Renal pelvis (tissue), 4 donors: ENCODE results near the gene TRIM2. TPM values are rescaled to one million over a fixed set of nuclear protein-coding genes. Genes with fewer than 3 reads are reported as not detected.
"Not testable (repeated sequence)": the region's sequence is repeated elsewhere in the genome, so short reads cannot be mapped to it uniquely, and the experiment has no call there.

ENCODE experiments used
- DNase-seq: peaks from one replicate; pipeline ENCODE4 v3.0.0-alpha.2; 2013
- polyA plus RNA-seq, 3 donors: library from polyadenylated mRNA; unstranded; fragments of 120-200 nt; gene quantifications; one replicate each; pipeline ENCODE4 v1.2.1, GENCODE V29; 2013; ENCODE audit not compliant: insufficient read length in 3 of 3

The TRIM2 gene
- polyA plus RNA-seq, 3 donors = 67.8 to 85.8 (median 80.7) TPM

DNA sequence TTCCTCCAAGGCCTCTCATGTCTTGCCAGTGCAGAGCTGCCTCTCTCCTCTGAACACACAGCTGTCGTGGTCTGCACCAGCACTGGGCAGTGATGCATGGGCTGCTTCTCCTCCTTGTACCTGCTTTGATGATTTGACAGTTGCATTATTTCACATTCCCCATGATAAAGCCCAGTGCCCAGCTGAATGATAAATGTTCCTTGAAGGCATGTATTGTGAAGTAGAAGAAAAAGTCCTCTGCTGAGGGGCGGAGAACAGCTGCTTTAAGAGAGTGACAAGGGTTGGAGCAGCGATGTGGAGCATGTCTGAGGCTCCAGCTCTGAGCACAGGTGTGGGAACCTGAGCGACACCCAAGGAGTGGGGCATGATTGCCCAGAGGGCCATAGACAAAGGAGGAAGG is 21.1 kb upstream of the TRIM2 start:
- no peak for DNase-seq

- DNase-seq = no peak
Observed at GRCh38 chr4:153185331-153185852, 18.9 kb upstream of the TRIM2 start.

GRCh38 chr4:153186046-153186728 is 18.1 kb upstream of the TRIM2 start:
- no peak for DNase-seq

DNA sequence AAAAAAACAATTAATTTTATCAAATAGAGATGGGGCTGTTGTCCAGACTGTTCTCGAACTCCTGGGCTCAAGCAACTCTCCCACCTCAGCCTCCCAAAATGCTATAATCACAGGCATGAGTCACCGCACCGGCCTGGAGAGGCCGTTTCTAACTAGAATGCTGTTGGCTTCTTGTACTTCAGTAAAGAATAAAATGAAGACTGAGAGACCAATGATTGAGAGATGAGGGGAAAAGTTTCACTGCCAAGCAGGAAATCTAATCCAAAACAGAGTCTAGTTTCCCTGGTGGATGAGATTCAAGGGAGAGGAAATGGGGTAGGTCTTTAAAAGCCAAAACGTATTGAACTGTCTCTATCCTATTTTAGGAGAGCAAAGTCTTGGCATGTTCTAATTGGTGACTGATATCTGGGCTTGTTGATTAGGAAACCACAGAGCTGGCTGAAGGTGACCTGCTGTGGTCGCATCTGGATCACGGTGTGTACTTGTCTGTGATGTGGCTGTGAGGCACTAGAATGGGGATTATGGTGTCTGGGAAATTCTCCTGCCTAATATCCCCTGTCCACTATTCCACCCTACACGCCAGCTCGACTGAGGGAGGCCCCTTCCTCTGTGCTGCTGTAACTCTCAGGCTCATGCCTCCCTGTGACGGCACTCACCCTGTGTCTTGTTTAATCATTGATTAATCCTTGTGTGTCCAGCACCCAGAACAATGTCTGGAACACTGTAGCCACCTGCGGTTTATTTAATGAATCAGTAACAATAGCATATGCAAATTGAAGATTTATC is 15.0 kb upstream of the TRIM2 start:
- DNase-seq = no peak

DNA sequence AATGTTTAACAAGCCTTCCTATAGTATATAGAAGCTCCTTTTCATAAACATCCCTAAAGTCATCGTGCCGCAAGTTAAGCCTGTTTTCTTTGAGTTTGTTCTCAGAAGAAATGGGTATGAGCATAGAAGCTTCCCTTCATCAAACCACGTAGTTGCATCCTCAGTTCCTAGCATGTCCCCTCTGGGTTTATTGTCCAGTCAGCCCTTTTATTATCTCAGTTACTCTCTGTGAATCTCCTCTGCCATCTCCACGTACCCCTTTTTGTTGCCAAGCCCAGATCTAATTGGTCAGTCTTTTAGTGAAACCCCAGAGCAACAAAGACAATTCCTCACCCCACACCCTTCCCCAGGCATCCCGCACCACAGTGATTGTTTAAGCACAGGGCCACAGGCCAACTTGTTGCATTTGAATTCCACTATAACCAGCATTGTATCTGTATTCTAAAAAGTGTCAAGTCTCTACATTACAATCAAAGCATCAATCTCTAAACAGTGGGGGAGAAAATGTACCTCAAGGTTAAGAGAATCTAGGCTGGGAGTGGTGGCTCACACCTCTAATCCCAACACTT is 12.4 kb upstream of the TRIM2 start:
- no peak for DNase-seq

- no peak for DNase-seq
Observed at GRCh38 chr4:153197301-153197700, 6.9 kb upstream of the TRIM2 start.

DNA sequence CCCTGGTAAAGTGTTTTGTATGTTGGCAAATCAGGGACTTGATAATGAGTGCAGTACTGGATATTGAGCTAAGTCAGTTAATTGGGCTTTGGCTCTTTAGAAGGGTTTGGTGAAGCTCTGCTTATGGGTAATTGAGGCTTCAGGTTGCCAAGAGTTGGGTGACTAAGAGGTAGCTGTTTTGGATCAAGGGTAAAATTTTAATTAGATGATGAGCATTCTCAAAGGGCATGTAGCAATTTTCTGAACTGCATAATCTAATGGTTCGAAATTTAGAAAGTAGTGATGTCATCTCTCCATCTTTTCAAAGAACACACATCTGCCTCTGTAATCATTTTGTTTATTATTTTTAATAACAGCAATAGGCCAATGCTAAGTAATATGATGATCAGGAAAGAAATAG is 5.5 kb upstream of the TRIM2 start:
- no peak for DNase-seq

- DNase-seq = not testable (repeated sequence)
Observed at GRCh38 chr4:153203746-153204145, 497 bp upstream of the TRIM2 start.

DNA sequence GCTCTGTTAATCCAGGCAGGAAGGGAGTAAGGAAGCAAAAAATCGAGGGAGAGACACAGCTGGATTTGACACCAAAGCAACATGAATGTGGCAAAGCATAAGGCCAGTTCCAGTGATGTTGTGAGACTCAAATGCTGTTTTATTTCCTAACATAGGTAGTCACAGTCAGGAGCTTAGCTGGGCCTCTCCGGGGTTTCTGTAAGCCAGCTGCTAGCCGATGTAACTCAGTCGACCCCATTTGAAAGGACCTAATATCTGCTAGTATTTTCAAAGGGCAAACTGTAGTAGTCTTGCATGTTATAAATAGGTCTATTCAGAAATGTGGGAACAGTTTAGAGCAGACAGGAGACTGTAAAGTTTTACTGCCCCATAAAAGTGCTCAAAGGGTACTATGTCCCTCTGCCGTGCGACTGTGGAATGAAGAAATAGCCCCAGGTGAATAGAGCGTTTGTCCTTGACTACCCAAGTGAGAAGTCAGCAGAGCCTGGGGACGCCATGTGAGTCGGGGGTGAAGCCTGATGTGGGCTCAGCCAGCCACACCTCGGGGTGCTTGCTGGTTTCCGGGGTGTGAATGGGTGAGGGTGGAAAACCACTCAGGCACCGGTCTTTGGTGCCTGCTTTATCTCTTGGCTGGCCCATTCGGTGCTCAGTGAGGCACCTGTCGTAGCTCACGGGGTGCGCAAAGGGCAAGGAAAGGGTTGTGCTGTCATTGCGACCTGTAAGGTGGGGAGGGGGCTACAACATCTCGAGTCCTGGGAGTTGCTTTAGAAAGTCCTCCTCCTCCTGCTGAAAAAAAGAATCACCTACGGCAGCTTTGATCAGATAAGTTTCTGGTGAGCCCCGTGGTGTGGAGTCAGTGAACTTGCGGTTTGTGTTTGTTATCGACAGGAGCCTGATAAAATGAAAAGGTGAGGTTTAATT is 745 bp downstream of the TRIM2 start:
- peak; percentile 71 for DNase-seq

DNA sequence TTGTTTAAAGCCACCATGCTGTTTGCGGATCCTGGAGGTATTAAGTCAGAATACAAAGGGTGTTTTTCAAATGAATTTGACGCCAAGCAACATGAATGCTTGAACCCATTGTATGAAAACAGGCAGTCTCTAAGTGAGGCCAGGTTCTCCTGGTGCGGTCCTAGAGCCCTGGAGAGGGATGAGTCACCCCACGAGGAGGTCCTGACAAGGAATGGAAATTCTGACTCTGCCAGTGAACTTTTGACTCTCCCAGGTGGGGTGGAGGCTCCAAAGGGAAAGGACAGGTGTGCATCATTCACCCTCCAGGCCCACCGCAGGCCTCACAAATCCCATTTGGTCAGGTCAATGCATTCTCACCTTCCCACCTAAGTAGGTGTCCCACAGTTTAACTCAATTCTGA is 1.5 kb downstream of the TRIM2 start:
- DNase-seq = no peak

GRCh38 chr4:153206534-153206933 is 2.3 kb downstream of the TRIM2 start:
- no peak for DNase-seq

DNA sequence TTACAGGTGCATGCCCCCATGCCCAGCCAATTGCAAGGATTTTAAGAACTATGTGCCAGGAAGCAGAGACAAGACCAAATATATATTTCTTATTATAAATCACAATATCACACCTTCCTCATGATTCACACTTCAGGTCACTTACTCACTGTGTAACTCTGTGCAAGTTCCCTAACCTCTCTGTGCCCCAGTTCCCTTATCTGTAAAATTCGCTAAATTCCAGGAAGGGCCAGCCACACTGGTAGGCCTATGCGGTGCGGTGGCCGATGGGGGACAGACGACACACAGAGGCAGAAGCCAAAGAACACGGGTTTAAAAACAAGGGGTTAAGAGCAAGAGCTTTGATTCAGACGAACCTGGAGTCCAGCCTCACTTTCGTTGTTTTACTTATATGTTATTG is 2.8 kb downstream of the TRIM2 start:
- DNase-seq = no peak

GRCh38 chr4:153207567-153207966 is 3.3 kb downstream of the TRIM2 start:
- DNase-seq = no peak

- DNase-seq = no peak
Observed at GRCh38 chr4:153209410-153209809, 5.2 kb downstream of the TRIM2 start.

- no peak for DNase-seq
Observed at GRCh38 chr4:153210727-153211126, 6.5 kb downstream of the TRIM2 start.

GRCh38 chr4:153211986-153212728 is 7.9 kb downstream of the TRIM2 start:
- DNase-seq = no peak

DNA sequence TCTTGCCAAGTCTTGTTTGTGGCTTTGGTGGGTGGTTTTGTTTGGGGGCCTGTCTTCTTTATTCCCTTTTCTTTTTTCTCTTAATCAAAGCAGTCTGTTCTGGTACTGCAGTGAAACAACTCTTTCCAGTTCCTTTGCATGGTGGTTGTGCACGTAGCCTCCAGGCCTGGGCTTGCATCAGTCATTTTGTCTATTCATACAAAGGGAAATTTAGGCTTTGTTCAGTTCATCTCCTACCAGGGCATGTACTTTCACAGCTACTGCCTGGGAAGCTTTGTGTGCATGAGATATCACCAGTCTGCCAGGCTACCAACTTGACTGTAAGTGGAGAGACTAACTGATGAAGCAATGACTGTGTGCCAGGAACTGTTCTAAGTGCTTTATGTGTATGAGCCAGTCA is 8.5 kb downstream of the TRIM2 start:
- no peak for DNase-seq

DNA sequence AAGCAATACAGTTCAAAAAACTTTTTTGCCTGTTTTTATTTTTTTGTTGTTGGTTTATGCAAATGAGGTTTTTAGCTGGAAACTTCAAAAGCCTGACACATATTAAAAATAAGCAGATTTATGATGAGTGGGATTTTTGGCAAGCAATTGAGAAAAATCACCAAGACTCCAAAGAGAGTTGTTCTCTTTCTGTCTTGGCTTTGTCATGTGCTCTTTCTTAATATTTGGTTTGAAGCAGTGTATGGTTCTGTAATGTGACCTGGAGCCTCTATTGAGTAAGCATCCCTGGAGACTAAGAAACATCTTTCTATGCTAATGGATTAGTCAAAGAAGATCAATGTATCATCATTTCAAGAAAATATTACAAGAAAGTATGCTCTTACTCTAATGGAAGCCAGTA is 11.7 kb downstream of the TRIM2 start:
- DNase-seq = no peak

DNA sequence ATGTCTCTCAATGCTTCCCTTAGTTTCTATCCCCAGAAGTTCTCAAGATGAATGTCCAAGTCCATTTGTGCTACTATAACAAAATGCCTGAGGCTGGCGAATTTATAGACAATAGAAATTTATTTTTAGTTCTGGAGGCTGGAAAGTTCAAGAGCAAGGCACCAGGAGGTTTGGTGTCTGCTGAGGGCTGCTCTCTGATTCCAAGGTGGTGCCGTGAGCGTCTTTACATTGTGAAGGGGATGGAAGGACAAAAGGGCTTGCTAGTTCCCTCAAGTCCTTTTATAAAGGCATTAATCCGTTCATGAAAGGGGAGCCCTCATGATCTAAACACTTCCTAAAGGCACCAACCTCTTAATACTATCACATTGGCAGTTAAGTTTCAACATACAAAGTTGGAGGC is 12.3 kb downstream of the TRIM2 start:
- no peak for DNase-seq

DNA sequence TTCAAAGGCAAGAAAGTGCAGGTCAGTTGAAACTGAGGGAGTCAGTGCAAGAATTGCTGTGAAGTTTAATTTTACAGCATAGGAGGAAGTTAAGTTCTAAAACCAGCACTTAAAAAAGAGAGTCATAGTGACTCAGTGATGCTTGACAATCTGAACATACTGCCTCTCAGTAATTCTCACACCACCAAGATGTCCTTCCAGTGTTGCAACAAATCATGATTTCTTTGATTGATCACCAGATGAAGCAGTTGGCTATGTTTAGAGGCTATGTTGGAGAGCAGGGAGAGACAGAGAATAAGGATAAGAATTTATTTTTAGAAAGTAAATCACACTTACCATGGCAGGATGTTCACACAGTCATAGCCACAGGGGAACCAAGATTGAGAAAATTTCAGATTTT is 13.2 kb downstream of the TRIM2 start:
- no peak for DNase-seq

DNA sequence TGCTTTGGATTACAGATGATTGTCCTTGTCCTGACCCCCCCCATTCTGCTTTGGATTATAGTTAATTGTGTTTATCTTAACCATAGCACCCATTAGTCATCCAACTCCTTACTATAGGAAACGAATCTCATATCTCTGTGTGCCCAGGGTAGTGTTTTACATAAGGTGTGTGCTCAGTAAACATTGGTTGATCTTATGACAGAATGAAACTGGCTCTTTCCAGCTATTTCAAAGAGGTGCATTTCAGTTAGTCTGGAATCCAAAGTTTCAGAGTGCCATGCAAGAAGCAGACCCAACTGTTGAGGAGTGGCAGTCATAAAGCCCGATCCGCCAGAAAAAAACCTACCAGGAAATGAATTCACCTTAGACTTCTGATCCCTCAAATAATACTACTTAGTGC is 14.7 kb downstream of the TRIM2 start:
- no peak for DNase-seq
